ENCODE measurements around the gene KIRREL1.

KIRREL1 gene

DNA sequence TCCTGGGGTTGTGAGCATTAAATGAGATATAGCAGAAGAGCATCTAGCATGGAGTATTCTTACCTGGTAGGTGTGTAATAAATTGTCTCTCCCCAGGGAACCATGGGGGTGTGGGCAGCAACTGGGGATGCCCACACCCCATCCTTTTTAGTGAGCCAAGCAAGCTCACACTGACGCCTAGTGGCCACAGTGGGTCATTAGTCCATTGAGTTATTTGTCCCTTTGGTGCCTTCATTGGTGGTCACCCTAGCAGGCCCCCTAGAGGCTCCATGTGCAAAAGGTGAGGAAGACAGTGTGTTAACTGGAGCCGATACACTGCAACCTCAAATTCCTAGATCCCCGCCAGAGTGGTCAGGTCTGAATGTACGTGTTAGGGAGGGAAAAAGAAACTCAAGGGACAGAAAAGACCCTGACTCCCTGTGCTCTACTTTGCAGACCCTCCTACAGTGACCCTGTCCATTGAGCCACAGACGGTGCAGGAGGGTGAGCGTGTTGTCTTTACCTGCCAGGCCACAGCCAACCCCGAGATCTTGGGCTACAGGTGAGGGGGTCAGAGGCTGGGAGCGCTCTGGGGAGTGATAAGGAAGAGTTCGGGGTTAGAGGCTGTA lies 94.0 kb downstream of the KIRREL1 start:
- TF ChIP-seq, protein P1, sequence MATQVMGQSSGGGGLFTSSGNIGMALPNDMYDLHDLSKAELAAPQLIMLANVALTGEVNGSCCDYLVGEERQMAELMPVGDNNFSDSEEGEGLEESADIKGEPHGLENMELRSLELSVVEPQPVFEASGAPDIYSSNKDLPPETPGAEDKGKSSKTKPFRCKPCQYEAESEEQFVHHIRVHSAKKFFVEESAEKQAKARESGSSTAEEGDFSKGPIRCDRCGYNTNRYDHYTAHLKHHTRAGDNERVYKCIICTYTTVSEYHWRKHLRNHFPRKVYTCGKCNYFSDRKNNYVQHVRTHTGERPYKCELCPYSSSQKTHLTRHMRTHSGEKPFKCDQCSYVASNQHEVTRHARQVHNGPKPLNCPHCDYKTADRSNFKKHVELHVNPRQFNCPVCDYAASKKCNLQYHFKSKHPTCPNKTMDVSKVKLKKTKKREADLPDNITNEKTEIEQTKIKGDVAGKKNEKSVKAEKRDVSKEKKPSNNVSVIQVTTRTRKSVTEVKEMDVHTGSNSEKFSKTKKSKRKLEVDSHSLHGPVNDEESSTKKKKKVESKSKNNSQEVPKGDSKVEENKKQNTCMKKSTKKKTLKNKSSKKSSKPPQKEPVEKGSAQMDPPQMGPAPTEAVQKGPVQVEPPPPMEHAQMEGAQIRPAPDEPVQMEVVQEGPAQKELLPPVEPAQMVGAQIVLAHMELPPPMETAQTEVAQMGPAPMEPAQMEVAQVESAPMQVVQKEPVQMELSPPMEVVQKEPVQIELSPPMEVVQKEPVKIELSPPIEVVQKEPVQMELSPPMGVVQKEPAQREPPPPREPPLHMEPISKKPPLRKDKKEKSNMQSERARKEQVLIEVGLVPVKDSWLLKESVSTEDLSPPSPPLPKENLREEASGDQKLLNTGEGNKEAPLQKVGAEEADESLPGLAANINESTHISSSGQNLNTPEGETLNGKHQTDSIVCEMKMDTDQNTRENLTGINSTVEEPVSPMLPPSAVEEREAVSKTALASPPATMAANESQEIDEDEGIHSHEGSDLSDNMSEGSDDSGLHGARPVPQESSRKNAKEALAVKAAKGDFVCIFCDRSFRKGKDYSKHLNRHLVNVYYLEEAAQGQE (IDR thresholded peaks at IDR 0.05; ENCODE audit: insufficient read depth in 1 of 2, low read depth in 2 of 2, low read length in 2 of 2) = no peak
- TF ChIP-seq FOXP2 (optimal IDR thresholded peaks at IDR 0.05; ENCODE audit: borderline replicate concordance, extremely low read depth, extremely low read length, insufficient read depth) = no peak
- TF ChIP-seq TAF1 (IDR thresholded peaks at IDR 0.05; ENCODE audit: borderline replicate concordance, insufficient read depth, low read length) = no peak
- TF ChIP-seq POLR2AphosphoS5 (IDR thresholded peaks at IDR 0.05; ENCODE audit: low read depth, low read length) = no peak
- no peak for TF ChIP-seq SIN3A (IDR thresholded peaks at IDR 0.05; ENCODE audit: borderline replicate concordance, insufficient read depth, low read length)

DNA sequence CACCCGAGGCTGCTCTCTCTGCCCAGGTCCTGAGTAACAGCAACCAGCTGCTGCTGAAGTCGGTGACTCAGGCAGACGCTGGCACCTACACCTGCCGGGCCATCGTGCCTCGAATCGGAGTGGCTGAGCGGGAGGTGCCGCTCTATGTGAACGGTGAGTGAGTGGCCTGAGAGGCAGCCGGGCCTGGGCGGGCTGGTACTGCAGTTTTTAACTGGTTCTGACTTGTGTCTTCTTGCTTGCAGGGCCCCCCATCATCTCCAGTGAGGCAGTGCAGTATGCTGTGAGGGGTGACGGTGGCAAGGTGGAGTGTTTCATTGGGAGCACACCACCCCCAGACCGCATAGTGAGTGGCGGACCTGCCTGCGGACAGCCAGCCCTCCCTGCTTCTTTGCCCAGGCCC lies 96.0 kb downstream of the KIRREL1 start:
- TF ChIP-seq TAF1 (IDR thresholded peaks at IDR 0.05; ENCODE audit: borderline replicate concordance, insufficient read depth, low read length) (no peak), FOXP2 (optimal IDR thresholded peaks at IDR 0.05; ENCODE audit: borderline replicate concordance, extremely low read depth, extremely low read length, insufficient read depth) (no peak), SIN3A (IDR thresholded peaks at IDR 0.05; ENCODE audit: borderline replicate concordance, insufficient read depth, low read length) (no peak), POLR2AphosphoS5 (IDR thresholded peaks at IDR 0.05; ENCODE audit: low read depth, low read length) (no peak)
- TF ChIP-seq, protein P1 (IDR thresholded peaks at IDR 0.05; ENCODE audit: insufficient read depth in 1 of 2, low read depth in 2 of 2, low read length in 2 of 2) = no peak

GRCh38 chr1:158089925-158090637 lies 96.6 kb downstream of the KIRREL1 start:
- no peak for TF ChIP-seq TAF1 (IDR thresholded peaks at IDR 0.05; ENCODE audit: borderline replicate concordance, insufficient read depth, low read length)
- TF ChIP-seq POLR2AphosphoS5 (IDR thresholded peaks at IDR 0.05; ENCODE audit: low read depth, low read length) = no peak
- no peak for TF ChIP-seq SIN3A (IDR thresholded peaks at IDR 0.05; ENCODE audit: borderline replicate concordance, insufficient read depth, low read length)
- no peak for TF ChIP-seq FOXP2 (optimal IDR thresholded peaks at IDR 0.05; ENCODE audit: borderline replicate concordance, extremely low read depth, extremely low read length, insufficient read depth)
- TF ChIP-seq, protein P1 (IDR thresholded peaks at IDR 0.05; ENCODE audit: insufficient read depth in 1 of 2, low read depth in 2 of 2, low read length in 2 of 2) = no peak

GRCh38 chr1:158093376-158093775 lies 99.9 kb downstream of the KIRREL1 start:
- TF ChIP-seq, protein P1 (IDR thresholded peaks at IDR 0.05; ENCODE audit: insufficient read depth in 1 of 2, low read depth in 2 of 2, low read length in 2 of 2) = no peak
- no peak for TF ChIP-seq FOXP2 (optimal IDR thresholded peaks at IDR 0.05; ENCODE audit: borderline replicate concordance, extremely low read depth, extremely low read length, insufficient read depth)
